ENCODE data around the gene COL9A3. TPM values are rescaled to one million over a fixed set of nuclear protein-coding genes. Genes with fewer than 3 reads are reported as not detected.

The COL9A3 gene
- total and polyA plus RNA-seq, 2 of the 8 experiments (the other 6 are each of a cell fraction or from before 2014, with no cell fraction given), result 21.7 to 80.1 TPM

- no peak for DNase-seq (ENCODE audit: low read depth in 1 of 2, low spot score in 2 of 2)
- H3K56ac ChIP-seq (replicated peaks; ENCODE audit: insufficient read length, low read depth, low read length), result no peak overlapping the region
- no peak overlapping the region for H3K23ac ChIP-seq (ENCODE audit: insufficient read length)
- H2AFZ ChIP-seq (ENCODE audit: low read length), result no peak overlapping the region
- H3K14ac ChIP-seq (ENCODE audit: insufficient read length), result no peak overlapping the region
- no peak overlapping the region for H2BK20ac ChIP-seq (ENCODE audit: low read length)
- no peak overlapping the region for H3K18ac ChIP-seq (ENCODE audit: extremely low read depth, low read length)
- H4K8ac ChIP-seq (ENCODE audit: extremely low read depth, insufficient read depth, low read length), result no peak overlapping the region
- no peak overlapping the region; the same call in 1 of the 2 replicates for H2BK5ac ChIP-seq (ENCODE audit: low read depth, low read length)
- no peaks in the 10 kb centered on the region for H3K36me3 ChIP-seq (ENCODE audit: control insufficient read depth in 2 of 4, insufficient read depth in 4 of 4, low read length in 3 of 4)
- POLR2A ChIA-PET (ENCODE audit: partially characterized antibody), result no interaction called here
- H2AK5ac ChIP-seq (ENCODE audit: low read depth, low read length), result no peak overlapping the region
- H3K9me3 ChIP-seq (ENCODE audit: insufficient read depth in 2 of 2, low read depth in 1 of 2, low read length in 1 of 2), result no peaks in the 10 kb centered on the region
- H3K79me2 ChIP-seq (ENCODE audit: control insufficient read depth in 1 of 2, insufficient read depth in 2 of 2, low read length in 2 of 2), result no peaks in the 10 kb centered on the region
- H3K23me2 ChIP-seq (ENCODE audit: low read depth, low read length), result no peaks in the 10 kb centered on the region
- H3K4me3 ChIP-seq (ENCODE audit: extremely low read depth in 1 of 4, insufficient read depth in 2 of 4, low read depth in 3 of 4, low read length in 4 of 4), result no peak overlapping the region
- H4K5ac ChIP-seq (ENCODE audit: insufficient read length, low read depth, low read length), result no peak overlapping the region
- H3K27me3 ChIP-seq (replicated peaks in 1 of 4; ENCODE audit: control insufficient read depth in 3 of 4, extremely low read depth in 1 of 4, insufficient read depth in 3 of 4, low read length in 3 of 4), result no peaks in the 10 kb centered on the region
- H3K4me2 ChIP-seq (ENCODE audit: insufficient read depth in 1 of 2, low read depth in 2 of 2, low read length in 2 of 2), result no peak overlapping the region
- H3K4ac ChIP-seq (replicated peaks; ENCODE audit: insufficient read length, low read depth, low read length), result no peak overlapping the region
- peaks cover 4% of the 10 kb centered on the region; the same call in 1 of the 2 replicates for H3K79me1 ChIP-seq (ENCODE audit: low read depth, low read length)
- H2BK12ac ChIP-seq (ENCODE audit: low read depth, low read length), result no peak overlapping the region
- WGBS, 2 experiments (ENCODE audit: extremely low coverage in 1 of 2, insufficient coverage in 1 of 2, insufficient read length in 1 of 2, insufficient replicate concordance in 2 of 2, low coverage in 1 of 2, low lambda C conversion rate in 2 of 2, missing lambda C conversion rate in 1 of 2), result 83% methylated on average over 19 of the region's 19 CpGs; no CpG with 5 or more reads in 1 of the 2 experiments
- FAIRE-seq, result no peak
- H4K91ac ChIP-seq (replicated peaks; ENCODE audit: insufficient read length, low read length), result peak overlapping the region; percentile 38
- H2BK120ac ChIP-seq (replicated peaks; ENCODE audit: low read depth, low read length), result no peak overlapping the region
- H4K20me1 ChIP-seq (replicated peaks in 1 of 2; ENCODE audit: control insufficient read depth in 1 of 2, insufficient read depth in 2 of 2, low read length in 2 of 2), result peaks cover 0 to 4% of the 10 kb centered on the region in 2 experiments
- H3K4me1 ChIP-seq (replicated peaks in 1 of 4; ENCODE audit: control insufficient read depth in 3 of 4, insufficient read depth in 4 of 4, low read length in 3 of 4), result peaks cover 0 to 15% (median 4%) of the 10 kb centered on the region in 4 experiments; a peak in 4 of 7 replicates
- H3K9ac ChIP-seq (replicated peaks in 1 of 4; ENCODE audit: extremely low read depth in 1 of 4, low read depth in 3 of 4, low read length in 3 of 4), result no peak overlapping the region
- CTCF ChIA-PET (ENCODE audit: partially characterized antibody), result interaction anchor here (1.4 to 3.1 kb wide), 3 partner anchors 9 to 21 kb away, joined by 3 to 12 read pairs (median 5); no protein-coding TSS in a partner anchor
- H2BK15ac ChIP-seq (ENCODE audit: low read length), result no peak overlapping the region
- H3K27ac ChIP-seq (ENCODE audit: low read depth, low read length), result no peak overlapping the region
- no peak for TF ChIP-seq JUN (IDR thresholded peaks at IDR 0.05; ENCODE audit: low read depth, low read length)
- no peak for TF ChIP-seq SRF (IDR thresholded peaks at IDR 0.05; ENCODE audit: low read depth, low read length)
- TF ChIP-seq CHD2 (IDR thresholded peaks at IDR 0.05; ENCODE audit: low read length), result no peak
- TF ChIP-seq TAF7 (optimal IDR thresholded peaks at IDR 0.05; ENCODE audit: borderline replicate concordance, low read depth, low read length), result no peak
- no peak for TF ChIP-seq SIN3A (conservative IDR thresholded peaks at IDR 0.05 in 1 of 2, IDR thresholded peaks at IDR 0.05 in 1 of 2; ENCODE audit: low read depth in 1 of 2, low read length in 2 of 2)
- TF ChIP-seq TAF1 (IDR thresholded peaks at IDR 0.05; ENCODE audit: low read depth, low read length), result no peak
- TF ChIP-seq MAX (IDR thresholded peaks at IDR 0.05), result no peak
- no peak for TF ChIP-seq EZH2 (IDR thresholded peaks at IDR 0.05; ENCODE audit: low read depth, low read length, severe bottlenecking)
- no peak for TF ChIP-seq PHF8 (conservative IDR thresholded peaks at IDR 0.05; ENCODE audit: low read depth, low read length)
- no peak for TF ChIP-seq KDM1A (IDR thresholded peaks at IDR 0.05; ENCODE audit: borderline replicate concordance, low read length)
- no peak for TF ChIP-seq CREB1 (IDR thresholded peaks at IDR 0.05)
- TF ChIP-seq GTF2F1 (IDR thresholded peaks at IDR 0.05; ENCODE audit: borderline replicate concordance, low read depth, low read length), result no peak
These were observed 43.6 kb upstream of the COL9A3 start for GRCh38 chr20:62772990-62773844.

All from H1 (cell line).